T-helper 2 cell treated with Interferon-gamma antibody and Interleukin-4, amounts not matched to agents 5 μg/mL and 100 μg/mL, for 36 hours (primary cell): Measurements from ENCODE around the gene FAM83D.

Experiments used
- DNase-seq: peaks from one replicate; pipeline ENCODE4 v3.0.0; 2021; ENCODE audit warnings: low spot score
- H3K27ac Mint-ChIP-seq: one replicate; pipeline ENCODE4 v1.8.0; 2021; ENCODE audit warnings: mild to moderate bottlenecking, mixed read lengths
- H3K27me3 Mint-ChIP-seq: one replicate; pipeline ENCODE4 v1.8.0; 2021; ENCODE audit warnings: low read depth, mixed read lengths
- H3K36me3 Mint-ChIP-seq: one replicate; pipeline ENCODE4 v1.8.0; 2021; ENCODE audit warnings: low read depth, mixed read lengths
- H3K4me1 Mint-ChIP-seq: one replicate; pipeline ENCODE4 v1.8.0; 2021; ENCODE audit warnings: low read depth, mixed read lengths
- H3K4me3 Mint-ChIP-seq: one replicate; pipeline ENCODE4 v1.8.0; 2022; ENCODE audit warnings: mild to moderate bottlenecking, moderate library complexity, mixed read lengths
- H3K9me3 Mint-ChIP-seq: one replicate; pipeline ENCODE4 v1.8.0; 2021; ENCODE audit warnings: mixed read lengths

Gene FAM83D

GRCh38 chr20:38926142-38926933 is at the start of gene FAM83D:
TSS of gene FAM83D (plus strand) at chr20:38926417. CDS start at chr20:38926443, 26 bp downstream.
- Mint-ChIP-seq H3K9me3 (no peaks in the 10 kb centered on the region), H3K4me1 (peaks cover 31% of the 10 kb centered on the region), H3K4me3 (peak within 1 kb of the TSS; percentile 88), H3K27ac (peak within 1 kb of the TSS; percentile 76), H3K27me3 (no peaks in the 10 kb centered on the region), H3K36me3 (peaks cover 24% of the 10 kb centered on the region)
- peak; percentile 99 for DNase-seq

GRCh38 chr20:38877483-38877882 is 48.7 kb upstream of the FAM83D start:
- no peaks in the 10 kb centered on the region for H3K27me3 Mint-ChIP-seq
- H3K27ac Mint-ChIP-seq = no peak overlapping the region
- H3K4me1 Mint-ChIP-seq = peaks cover 76% of the 10 kb centered on the region
- no peaks in the 10 kb centered on the region for H3K9me3 Mint-ChIP-seq
- peak overlapping the region; percentile 11 for H3K4me3 Mint-ChIP-seq
- peaks cover 16% of the 10 kb centered on the region for H3K36me3 Mint-ChIP-seq
- DNase-seq = no peak

- peak overlapping the region; percentile 7 for H3K27ac Mint-ChIP-seq
- H3K27me3 Mint-ChIP-seq = no peaks in the 10 kb centered on the region
- peaks cover 70% of the 10 kb centered on the region for H3K4me1 Mint-ChIP-seq
- H3K36me3 Mint-ChIP-seq = peaks cover 20% of the 10 kb centered on the region
- DNase-seq = no peak
- H3K9me3 Mint-ChIP-seq = no peaks in the 10 kb centered on the region
- H3K4me3 Mint-ChIP-seq = no peak overlapping the region
Observed at GRCh38 chr20:38878866-38879265, 47.4 kb upstream of the FAM83D start.

- Mint-ChIP-seq H3K27ac (no peak overlapping the region), H3K4me3 (no peak overlapping the region), H3K9me3 (no peaks in the 10 kb centered on the region), H3K27me3 (no peaks in the 10 kb centered on the region), H3K36me3 (peaks cover 20% of the 10 kb centered on the region), H3K4me1 (peaks cover 51% of the 10 kb centered on the region)
- no peak for DNase-seq
Observed at GRCh38 chr20:38880952-38881735, 45.1 kb upstream of the FAM83D start.

- Mint-ChIP-seq H3K4me3 (no peak overlapping the region), H3K4me1 (peaks cover 45% of the 10 kb centered on the region), H3K9me3 (no peaks in the 10 kb centered on the region), H3K36me3 (peaks cover 22% of the 10 kb centered on the region), H3K27me3 (no peaks in the 10 kb centered on the region), H3K27ac (peak overlapping the region; percentile 58)
- DNase-seq = no peak
Observed at GRCh38 chr20:38881806-38882440, 44.3 kb upstream of the FAM83D start.

DNA sequence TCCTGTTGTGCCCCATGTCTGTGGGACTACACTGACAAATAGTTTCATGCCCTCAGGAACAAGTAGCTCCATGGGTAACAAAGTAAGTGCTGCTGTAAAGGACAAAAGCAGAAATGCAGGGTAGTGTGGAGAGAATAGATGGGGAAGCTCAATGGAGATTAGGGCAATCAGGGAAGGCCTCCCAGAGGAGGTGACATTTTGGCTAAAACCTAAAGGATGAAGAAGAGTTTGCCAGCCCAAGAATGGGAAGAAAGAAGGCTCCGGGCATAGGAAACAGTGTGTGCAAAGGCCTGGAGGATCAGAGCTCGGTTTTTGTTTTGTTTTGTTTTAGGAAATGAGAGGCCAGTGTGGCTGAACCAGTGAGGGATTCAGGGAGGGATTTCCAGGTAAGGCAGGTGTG is 43.6 kb upstream of the FAM83D start:
- no peak for DNase-seq
- Mint-ChIP-seq H3K27ac (peak overlapping the region; percentile 67), H3K4me1 (peaks cover 42% of the 10 kb centered on the region), H3K36me3 (peaks cover 22% of the 10 kb centered on the region), H3K27me3 (no peaks in the 10 kb centered on the region), H3K4me3 (no peak overlapping the region), H3K9me3 (no peaks in the 10 kb centered on the region)

GRCh38 chr20:38883081-38883980 is 42.9 kb upstream of the FAM83D start:
- Mint-ChIP-seq H3K27me3 (no peaks in the 10 kb centered on the region), H3K9me3 (no peaks in the 10 kb centered on the region), H3K36me3 (peaks cover 21% of the 10 kb centered on the region), H3K27ac (peak overlapping the region; percentile 67), H3K4me3 (no peak overlapping the region), H3K4me1 (peaks cover 36% of the 10 kb centered on the region)
- no peak for DNase-seq

DNA sequence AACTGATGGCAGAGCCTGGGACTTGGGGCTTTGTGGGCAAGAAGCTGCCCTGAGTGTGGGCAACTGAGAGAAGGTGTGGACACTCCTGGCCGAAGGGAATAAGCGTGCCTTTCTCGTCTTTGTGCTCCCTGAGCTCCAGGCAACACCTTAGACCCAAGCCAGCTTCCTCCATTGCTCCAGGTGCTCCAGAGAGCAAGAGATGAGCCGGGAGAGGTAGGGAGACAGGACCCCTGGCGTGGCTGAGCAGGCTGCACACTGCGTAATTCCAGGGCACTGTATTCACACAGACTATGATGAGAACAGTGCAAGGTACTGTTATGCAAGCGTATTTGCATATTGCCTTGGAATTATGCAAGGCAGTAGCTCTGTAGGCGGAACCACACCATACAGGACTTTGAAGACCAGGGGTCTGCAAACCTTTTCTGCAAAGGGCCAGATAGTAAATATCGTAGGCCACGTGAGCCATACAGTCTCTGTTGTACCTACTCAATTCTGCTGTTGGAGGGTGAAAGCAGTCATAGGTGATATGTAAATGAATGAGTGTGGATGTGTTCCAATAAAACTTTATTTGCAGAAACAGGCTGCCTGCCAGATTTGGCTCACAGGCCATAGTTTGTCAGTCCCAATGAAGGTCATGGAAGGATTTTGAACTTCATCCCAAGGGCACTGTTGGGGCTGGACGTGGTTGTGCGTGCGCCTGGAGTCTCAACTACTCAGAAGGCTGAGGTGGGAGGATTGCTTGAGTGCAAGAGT is 42.1 kb upstream of the FAM83D start:
- peaks cover 29% of the 10 kb centered on the region for H3K4me1 Mint-ChIP-seq

GRCh38 chr20:38885357-38885756 is 40.9 kb upstream of the FAM83D start:
- DNase-seq = no peak
- H3K27me3 Mint-ChIP-seq = no peaks in the 10 kb centered on the region
- H3K36me3 Mint-ChIP-seq = peaks cover 14% of the 10 kb centered on the region
- H3K27ac Mint-ChIP-seq = no peak overlapping the region
- H3K9me3 Mint-ChIP-seq = no peaks in the 10 kb centered on the region
- H3K4me1 Mint-ChIP-seq = peaks cover 29% of the 10 kb centered on the region
- no peak overlapping the region for H3K4me3 Mint-ChIP-seq

More for the DNA sequence above, 42.1 kb upstream of the FAM83D start:
- Mint-ChIP-seq H3K27me3 (no peaks in the 10 kb centered on the region), H3K9me3 (no peaks in the 10 kb centered on the region), H3K27ac (no peak overlapping the region), H3K36me3 (peaks cover 15% of the 10 kb centered on the region), H3K4me3 (no peak overlapping the region)
- DNase-seq = no peak

- Mint-ChIP-seq H3K27ac (no peak overlapping the region), H3K36me3 (peaks cover 14% of the 10 kb centered on the region), H3K4me1 (peaks cover 27% of the 10 kb centered on the region), H3K4me3 (no peak overlapping the region), H3K9me3 (no peaks in the 10 kb centered on the region), H3K27me3 (no peaks in the 10 kb centered on the region)
- DNase-seq = no peak
Observed at GRCh38 chr20:38888059-38888831, 38.0 kb upstream of the FAM83D start.

DNA sequence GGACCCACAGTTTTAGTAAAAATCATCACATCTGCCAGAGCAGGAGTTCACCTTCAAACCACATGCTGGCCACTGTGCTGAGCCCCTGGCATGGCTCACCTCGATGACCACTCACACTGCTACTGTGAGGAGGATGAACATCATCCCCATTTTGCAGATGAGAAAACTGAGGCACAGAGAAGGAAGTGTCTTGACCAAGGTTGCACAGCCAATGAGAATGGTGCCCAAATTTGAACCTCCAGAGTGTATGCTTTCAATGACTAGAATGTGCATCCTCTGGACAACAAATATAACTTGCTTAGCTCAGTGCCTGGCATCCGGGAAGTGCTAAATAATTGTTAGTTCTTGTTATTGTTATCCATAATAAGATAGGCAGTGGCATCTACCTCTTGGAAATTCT is 37.2 kb upstream of the FAM83D start:
- Mint-ChIP-seq H3K36me3 (peaks cover 15% of the 10 kb centered on the region), H3K4me1 (peaks cover 32% of the 10 kb centered on the region), H3K27me3 (no peaks in the 10 kb centered on the region), H3K4me3 (no peak overlapping the region), H3K9me3 (no peaks in the 10 kb centered on the region), H3K27ac (peak overlapping the region; percentile 20)
- DNase-seq = no peak

DNA sequence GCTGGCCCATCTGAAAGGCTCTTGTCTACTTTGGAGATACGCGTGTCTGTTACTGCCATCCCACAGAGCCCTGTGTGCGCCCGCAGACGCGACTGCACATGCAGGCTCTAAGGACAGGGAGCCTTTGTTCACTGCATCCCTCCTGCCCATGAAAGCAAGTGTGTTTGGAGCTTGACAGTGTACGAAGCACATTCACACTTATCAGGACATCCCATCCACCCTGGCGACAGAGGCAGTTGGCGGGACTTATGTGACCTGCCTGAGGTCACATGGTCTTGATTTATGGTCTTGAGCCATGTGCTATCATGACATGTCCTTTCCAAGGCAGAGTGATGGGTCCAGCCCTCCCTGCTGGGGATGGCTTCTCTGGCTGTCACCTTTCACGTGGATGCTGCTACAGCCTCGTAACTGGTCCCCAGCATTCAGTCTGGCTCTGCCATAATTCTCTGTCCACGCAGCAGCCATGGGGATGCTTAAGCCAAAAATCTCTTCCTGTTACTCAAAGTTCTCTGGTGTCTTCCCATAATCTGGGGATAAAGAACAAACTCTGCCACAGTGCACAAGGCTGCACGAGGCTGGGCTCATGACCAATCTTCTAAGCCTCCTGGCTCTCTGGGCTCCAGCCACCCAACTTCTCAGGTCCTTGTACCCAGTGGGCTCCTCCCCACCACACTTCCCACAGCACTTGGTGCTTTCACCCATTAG is 36.3 kb upstream of the FAM83D start:
- Mint-ChIP-seq H3K9me3 (no peaks in the 10 kb centered on the region), H3K4me1 (peaks cover 34% of the 10 kb centered on the region), H3K27ac (peak overlapping the region; percentile 74), H3K36me3 (peaks cover 15% of the 10 kb centered on the region), H3K27me3 (no peaks in the 10 kb centered on the region), H3K4me3 (no peak overlapping the region)
- no peak for DNase-seq
